ENCODE results near the gene DCUN1D2. TPM values are rescaled to one million over a fixed set of nuclear protein-coding genes. Genes with fewer than 3 reads are reported as not detected.

The DCUN1D2 gene
- total RNA-seq, 1 donor = 8.3 TPM

DNA sequence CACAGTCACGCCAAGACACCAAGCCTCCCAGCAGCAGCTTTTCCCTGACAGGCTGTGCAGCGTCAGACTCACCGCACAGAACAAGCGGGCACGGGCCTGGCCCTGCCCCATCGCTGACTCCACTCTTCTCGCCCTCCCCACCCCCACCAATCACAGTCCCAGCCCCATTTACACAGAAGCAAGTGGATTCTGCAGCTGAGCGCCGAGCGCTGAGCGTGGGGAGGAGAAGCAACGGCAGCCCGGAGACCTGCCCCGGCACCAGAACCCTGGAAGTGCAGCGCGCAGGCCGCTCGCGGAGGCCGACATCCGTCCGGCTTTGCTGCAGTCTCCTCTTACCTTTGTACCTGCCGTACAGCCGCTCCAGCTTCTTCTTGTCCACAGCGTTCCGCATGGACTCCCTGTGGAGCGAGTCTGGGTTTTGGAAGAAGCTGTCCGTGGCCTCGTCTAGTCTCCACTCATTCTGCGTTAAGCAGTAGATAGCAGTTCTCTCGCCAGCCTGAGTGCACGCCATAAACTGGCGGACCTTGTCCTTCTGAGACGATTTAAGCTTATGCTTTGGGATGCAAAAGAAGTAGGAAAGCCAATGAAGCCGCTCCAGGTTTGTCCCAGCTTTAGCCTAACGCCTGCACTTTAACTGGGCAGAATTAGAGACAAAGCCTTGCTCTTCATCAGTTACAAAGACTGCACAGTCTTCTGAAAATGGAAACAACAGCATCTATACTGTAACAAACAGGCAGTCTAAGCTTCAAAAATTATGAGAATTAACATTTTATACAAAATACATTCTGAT is 6.8 kb downstream of the DCUN1D2 start:
- TF ChIP-seq, protein P1, sequence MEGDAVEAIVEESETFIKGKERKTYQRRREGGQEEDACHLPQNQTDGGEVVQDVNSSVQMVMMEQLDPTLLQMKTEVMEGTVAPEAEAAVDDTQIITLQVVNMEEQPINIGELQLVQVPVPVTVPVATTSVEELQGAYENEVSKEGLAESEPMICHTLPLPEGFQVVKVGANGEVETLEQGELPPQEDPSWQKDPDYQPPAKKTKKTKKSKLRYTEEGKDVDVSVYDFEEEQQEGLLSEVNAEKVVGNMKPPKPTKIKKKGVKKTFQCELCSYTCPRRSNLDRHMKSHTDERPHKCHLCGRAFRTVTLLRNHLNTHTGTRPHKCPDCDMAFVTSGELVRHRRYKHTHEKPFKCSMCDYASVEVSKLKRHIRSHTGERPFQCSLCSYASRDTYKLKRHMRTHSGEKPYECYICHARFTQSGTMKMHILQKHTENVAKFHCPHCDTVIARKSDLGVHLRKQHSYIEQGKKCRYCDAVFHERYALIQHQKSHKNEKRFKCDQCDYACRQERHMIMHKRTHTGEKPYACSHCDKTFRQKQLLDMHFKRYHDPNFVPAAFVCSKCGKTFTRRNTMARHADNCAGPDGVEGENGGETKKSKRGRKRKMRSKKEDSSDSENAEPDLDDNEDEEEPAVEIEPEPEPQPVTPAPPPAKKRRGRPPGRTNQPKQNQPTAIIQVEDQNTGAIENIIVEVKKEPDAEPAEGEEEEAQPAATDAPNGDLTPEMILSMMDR (IDR thresholded peaks at IDR 0.05; ENCODE audit: insufficient read depth, low read length) = no peak
- no peak for DNase-seq (ENCODE audit: low read depth)
- no peak overlapping the region for H3K4me3 ChIP-seq (ENCODE audit: low read depth, low read length)

DNA sequence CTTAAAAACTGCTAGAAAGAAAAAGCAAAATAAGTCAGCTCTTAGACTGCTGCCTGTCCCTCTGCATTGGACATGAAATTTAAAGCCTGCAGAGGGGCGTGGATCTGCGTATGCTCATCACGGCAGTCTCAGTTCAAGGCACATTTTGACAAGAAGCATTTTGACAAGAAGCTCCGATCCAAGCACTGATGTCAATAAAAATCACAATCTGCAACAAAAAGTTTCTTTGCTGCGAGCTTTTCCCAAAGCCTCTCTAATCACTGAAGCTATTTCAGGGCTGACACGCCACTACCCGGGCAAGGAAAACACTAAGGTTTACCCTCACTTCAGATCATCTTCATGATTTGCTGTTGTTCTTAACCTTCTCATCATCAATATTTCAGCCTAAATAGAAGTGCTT is 7.4 kb downstream of the DCUN1D2 start:
- DNase-seq (ENCODE audit: low read depth) = no peak
- TF ChIP-seq, protein P1 (IDR thresholded peaks at IDR 0.05; ENCODE audit: insufficient read depth, low read length) = no peak
- H3K4me3 ChIP-seq (ENCODE audit: low read depth, low read length) = no peak overlapping the region

- TF ChIP-seq, protein P1 (IDR thresholded peaks at IDR 0.05; ENCODE audit: insufficient read depth, low read length) = no peak
- no peak for DNase-seq (ENCODE audit: low read depth)
- no peak overlapping the region for H3K4me3 ChIP-seq (ENCODE audit: low read depth, low read length)
Measured at GRCh38 chr13:113479179-113479578, 11.3 kb downstream of the DCUN1D2 start.

DNA sequence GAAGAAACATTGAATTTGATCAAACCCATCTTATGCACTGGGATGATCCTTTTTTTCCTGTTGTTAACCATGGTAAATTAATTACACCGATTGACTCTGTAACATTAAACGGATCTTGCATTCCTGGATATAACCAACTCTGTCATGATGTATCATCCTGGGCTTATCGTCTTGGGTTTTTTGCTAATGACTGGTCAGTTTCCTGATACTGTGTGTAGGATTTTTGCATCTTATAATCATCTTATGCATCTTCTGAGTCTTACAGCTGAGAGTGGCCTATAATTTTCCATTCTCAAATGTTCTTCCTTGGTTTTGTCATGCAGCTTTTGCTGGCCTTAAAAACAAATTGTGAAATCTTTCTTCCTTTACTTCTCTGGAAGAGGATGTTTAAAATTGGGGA is 12.8 kb downstream of the DCUN1D2 start:
- no peak for DNase-seq (ENCODE audit: low read depth)
- TF ChIP-seq, protein P1 (IDR thresholded peaks at IDR 0.05; ENCODE audit: insufficient read depth, low read length) = no peak
- no peak overlapping the region for H3K4me3 ChIP-seq (ENCODE audit: low read depth, low read length)

DNA sequence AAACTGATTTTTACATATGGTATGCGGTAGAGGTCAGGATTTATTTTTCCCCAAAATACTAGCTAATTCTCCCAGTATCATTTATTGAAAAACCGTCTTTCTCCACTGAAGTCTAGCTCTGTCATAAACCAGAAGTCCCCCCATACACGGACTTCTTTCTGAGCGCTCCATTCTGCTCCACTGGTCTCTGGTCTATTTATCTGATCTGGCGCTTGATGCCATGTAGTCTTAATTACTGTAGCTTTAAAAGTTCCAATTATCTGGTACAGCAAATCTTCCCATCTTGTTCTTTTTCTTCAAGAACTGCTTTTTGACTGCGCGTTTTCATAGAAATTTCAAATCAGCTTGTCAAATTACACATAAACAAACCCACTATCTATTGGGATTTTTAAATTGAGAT is 13.7 kb downstream of the DCUN1D2 start:
- TF ChIP-seq, protein P1 (IDR thresholded peaks at IDR 0.05; ENCODE audit: insufficient read depth, low read length) = no peak
- H3K4me3 ChIP-seq (ENCODE audit: low read depth, low read length) = no peak overlapping the region
- no peak for DNase-seq (ENCODE audit: low read depth)

- TF ChIP-seq, protein P1 (IDR thresholded peaks at IDR 0.05; ENCODE audit: insufficient read depth, low read length) = no peak
- no peak for DNase-seq (ENCODE audit: low read depth)
Measured at GRCh38 chr13:113475911-113476310, 14.6 kb downstream of the DCUN1D2 start.

DNA sequence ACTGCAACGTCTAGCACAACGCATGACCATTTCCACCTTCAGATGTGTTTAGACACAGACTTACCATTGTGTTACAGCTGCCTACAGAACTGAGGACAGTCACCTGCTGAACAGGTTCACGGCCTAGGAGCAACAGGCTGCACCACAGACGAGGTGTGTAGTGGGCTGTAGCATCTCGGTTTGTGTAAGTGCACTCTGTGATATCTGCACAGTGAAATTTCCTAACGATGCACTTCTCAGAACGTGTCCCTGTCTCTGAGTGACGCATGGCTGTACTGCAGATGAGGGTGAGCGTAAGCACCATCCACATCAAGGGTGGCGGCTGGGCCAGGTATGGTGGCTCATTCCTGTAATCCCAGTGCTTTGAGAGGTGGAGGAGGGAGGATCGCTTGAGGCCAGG is 15.2 kb downstream of the DCUN1D2 start:
- H3K4me3 ChIP-seq (ENCODE audit: low read depth, low read length) = no peak overlapping the region
- TF ChIP-seq, protein P1 (IDR thresholded peaks at IDR 0.05; ENCODE audit: insufficient read depth, low read length) = no peak
- no peak for DNase-seq (ENCODE audit: low read depth)

More at GRCh38 chr13:113475911-113476310, 14.6 kb downstream of the DCUN1D2 start:
- no peak overlapping the region for H3K4me3 ChIP-seq (ENCODE audit: low read depth, low read length)

All from fibroblast of the aortic adventitia (primary cell).